Smooth muscle cell of the brain vasculature (primary cell): ENCODE data around the gene DDX24.

Experiments used
- DNase-seq: peaks from one replicate; pipeline ENCODE4 v3.0.0-alpha.2; 2012; ENCODE audit warnings: low read depth, low spot score

DDX24 gene

DNA sequence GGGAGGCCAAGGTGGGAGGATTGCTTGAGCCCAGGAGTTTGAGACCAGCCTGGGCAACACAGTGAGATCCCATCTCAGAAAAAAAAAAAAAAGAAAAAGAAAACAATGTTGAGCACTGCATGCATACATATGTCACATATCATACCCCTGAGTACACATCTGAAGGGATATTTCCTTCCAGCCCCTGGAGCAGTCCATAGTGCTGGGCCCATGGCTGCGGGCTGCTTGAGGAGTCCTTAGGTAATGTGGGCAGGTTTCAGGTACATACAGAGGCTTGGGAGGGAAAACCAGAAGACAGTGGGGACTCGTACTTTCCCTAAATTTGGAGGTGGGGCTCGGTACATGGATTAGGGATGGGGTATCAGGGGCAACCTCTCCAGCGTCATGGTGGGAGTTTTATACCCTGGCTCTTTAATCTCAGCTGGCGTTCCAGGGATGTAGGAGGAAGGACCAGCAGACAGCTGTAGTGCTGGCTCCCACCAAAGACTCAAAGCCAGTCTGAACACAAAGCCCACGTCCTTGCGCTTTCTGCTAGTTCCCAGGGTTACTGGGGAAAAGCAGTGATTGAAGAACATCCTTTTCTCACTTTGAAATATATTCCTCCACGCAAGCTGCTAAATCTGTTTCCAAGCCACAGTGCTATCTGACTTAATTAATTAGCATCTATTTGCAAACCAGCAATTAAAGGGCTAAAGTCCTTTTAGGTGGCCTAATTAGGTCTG lies 49.7 kb downstream of the DDX24 start:
- DNase-seq, result no peak

DNA sequence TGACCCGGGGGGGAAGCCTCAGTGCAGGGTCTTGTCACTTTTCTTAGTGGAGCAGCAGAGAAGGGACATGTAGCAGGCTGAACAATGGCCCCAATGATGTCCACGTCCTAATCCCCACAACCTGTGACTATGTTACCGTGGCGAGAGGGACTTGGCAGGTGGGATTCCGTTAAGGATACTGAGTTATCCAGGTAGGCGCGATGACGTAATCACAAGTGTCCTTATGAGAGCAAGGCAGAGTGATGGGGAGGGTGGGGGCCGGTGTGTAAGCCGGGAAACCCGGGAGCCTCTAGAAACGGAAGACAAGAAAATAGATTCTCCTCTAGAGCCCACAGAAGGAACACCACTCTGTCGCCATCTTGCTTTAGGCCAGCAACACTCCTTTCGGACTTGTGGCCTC lies 50.4 kb downstream of the DDX24 start:
- no peak for DNase-seq

DNA sequence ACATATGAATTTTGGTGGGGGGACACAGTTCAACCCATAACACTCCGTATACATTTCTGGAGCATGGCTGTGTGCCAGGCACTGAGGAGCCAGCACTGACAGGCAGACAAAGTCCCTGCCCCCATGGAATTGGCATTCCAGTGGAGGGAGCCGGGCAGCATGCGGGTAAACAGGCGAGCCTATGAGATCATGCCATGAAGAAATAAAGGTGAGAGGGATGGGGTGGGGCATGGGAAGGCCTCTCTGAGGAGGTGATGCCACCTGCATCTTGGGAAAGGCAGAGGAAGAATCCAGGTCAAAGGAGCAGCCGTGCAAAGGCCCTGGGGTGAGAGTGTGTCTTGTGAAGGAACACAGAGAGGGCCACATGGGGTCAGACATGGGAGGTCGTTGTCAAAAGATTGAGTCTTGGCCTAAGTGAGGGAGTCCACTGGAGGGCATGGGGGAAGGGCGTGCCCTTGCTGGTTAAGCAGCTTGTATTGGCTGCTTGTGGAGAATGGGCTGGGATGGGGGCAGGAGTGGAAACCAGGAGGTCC lies 51.3 kb downstream of the DDX24 start:
- DNase-seq, result no peak

DNA sequence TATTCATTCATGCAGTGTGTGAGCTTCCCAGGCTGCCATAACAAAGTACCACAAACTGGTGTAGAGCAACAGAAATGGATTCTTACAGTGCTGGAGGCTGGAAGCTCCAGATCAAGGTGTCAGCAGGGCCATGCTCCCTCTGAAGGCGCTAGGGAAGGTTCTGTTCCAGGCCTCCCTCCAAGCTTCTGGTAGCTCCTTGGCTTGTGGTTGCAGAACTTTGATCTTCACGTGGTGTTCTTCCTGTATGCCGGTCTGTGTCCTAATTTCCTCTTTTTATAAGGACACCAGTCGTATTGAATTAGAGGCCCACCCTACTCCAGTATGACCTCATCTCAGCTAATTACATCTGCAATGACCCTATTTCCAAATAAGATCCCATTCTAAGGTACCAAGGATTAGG lies 51.7 kb downstream of the DDX24 start:
- DNase-seq, result no peak

DNA sequence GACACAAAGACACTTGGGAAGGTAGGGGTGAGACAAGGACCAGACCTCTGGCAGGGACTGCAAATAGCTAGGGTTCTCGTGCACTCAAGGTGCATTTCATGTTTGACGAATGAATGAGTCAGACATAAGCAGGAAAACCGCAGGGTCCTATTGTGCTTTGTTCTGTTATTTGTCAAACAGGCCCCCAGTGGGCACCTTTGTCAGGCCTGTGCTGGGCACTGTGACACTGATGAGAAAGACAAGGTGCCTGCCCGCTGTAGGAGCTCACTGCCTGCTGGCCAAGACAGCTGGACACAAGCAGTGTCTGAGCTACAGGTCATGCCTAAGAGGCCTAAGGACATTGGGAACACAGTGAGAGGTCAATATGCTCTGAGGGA lies 52.6 kb downstream of the DDX24 start:
- no peak for DNase-seq

DNA sequence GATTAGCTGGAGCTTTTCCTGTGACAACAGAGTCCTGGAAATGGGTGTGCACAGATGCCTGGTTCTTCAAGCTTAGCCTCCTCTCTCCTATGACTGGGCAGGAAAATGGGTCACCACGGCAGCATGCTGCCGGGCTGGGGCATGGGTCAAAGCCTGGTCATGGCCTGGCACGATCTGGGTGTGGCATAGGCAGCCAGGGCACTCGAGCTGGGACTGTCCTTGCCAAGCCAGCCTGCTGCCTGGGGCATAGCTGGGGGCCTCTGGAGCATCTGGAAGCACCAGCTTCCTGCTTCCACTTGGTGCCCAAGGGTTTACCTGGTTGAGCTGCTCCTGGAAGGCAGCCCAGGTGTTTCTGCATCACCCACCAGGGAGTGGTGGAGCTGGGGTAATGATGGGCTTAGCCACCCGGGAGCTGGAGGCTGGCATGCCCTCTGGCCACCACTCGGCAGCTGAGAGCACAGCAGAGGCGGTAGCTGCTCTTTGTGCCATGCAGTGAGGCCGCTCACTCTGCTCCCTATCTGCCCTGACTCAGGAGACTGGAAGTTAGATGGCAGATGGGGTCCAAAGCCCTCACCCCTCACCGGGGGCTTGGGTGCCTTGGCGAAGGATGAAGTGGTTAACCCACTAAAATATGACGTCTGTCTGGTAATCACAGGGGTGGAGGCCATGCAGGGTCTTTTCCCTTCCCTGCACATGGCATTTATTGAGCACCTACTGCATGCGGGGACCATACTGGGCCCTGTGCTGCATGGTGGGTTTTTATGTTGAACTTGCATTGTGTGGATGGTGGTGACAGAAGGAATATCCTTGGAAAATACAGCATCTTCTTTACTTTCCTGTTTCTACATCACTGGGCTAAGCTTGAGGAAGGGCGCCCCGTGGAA lies 53.2 kb downstream of the DDX24 start:
- no peak for DNase-seq

DNA sequence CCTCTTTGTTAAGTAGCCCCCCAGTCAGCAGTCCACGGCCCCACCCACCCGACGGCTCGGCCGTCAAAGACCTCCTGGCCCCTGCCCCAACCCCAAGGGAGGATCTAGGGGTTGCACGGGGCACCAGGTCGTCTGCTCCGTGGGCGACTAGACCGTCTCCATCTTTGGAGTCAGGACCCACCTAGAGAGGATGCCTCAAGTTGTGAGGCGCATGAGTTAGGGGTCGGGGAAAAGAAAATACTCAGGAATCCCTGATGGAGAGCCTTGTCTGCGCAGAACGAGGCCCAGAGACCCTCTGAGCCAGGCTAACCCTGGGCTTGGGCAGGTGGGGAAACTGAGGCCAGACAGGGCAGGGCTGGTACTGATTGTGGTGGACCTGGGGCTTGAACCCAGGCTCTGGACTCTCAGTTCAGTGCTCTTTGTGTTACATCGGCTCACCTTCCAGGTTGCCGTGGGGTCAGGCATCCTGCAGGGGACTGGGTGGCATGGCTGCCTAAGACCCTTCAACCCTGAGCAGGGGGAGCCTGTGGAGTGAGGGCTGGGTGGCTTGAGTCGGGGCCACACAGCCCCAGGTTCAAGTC lies 54.0 kb downstream of the DDX24 start:
- DNase-seq, result no peak

DNA sequence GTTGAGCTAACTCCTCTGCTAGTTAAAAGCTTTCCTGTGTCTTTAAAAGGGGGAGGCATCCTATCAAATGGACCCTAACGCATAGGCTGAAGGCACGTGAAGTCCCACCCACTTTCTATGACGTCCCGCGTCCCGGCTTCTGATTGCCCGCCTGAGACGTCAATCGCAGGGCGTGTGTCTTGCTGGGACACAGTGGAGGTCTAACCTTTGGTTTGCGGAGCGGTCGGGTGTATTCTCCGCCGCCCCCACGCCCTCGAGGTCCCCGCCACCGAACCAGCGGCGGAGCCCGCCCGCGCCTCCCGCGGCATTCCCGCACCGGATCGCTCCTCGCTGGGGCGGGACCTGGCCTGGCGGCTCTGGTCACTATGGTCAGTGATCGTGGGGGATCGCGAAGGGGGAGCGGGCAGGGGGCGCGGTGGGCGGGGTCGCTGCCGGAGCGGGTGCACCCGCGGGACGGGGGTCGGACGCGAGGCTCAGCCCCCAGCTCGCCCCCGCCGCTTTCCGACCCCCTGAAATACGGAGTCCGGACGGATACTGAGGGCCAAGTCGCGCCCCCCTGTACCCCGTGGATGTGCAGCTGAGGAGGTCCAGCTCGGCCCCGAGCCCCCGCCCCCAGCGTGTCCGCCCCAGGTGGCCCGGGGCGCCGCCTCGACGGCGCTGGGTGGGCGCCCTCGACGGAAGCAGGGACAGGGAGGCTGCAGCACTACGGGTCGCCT lies 54.7 kb downstream of the DDX24 start, which contains the start of gene OTUB2:
Gene OTUB2 (plus strand): TSS at position 168 of the 716 bp plus-strand sequence. CDS start 198 bp downstream, at position 366.
- peak; percentile 95 for DNase-seq

DNA sequence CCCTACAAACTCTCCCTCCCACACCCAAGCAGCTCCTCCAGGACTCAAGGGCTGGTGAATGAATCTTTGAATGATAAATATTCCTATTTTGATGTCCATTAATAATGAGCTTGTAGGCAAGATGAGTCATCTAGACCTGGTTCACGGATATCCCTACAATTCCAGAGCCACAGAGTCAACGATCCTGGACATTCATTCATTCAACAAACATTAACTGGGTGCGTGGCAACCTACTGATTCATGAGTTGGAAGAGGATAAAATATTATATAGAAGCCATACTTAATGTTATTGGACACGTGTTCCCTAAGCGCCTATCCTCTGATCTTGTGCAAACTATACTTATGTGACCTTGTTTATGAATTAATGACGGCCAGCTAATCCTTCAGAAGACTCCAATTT lies 55.3 kb downstream of the DDX24 start:
- DNase-seq, result no peak

DNA sequence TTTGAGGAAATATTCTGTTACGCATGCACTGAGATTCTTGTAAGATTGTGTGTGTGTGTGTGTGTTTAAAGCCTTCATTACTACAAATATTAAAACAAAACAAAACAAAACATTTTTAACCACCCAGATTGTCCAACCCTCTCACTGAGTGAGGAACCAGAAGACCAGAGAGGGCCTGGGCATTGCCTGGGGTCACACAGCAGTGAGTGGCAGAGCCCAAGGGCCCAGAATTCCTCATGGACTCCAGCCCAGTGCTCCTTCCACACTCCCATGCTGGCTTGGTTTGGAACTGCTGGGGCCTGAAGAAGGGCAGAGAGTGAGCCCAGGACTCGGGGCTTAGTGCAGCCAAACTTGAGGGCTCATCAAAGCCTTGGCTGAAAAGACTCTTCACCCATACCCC lies 56.5 kb downstream of the DDX24 start:
- no peak for DNase-seq

DNA sequence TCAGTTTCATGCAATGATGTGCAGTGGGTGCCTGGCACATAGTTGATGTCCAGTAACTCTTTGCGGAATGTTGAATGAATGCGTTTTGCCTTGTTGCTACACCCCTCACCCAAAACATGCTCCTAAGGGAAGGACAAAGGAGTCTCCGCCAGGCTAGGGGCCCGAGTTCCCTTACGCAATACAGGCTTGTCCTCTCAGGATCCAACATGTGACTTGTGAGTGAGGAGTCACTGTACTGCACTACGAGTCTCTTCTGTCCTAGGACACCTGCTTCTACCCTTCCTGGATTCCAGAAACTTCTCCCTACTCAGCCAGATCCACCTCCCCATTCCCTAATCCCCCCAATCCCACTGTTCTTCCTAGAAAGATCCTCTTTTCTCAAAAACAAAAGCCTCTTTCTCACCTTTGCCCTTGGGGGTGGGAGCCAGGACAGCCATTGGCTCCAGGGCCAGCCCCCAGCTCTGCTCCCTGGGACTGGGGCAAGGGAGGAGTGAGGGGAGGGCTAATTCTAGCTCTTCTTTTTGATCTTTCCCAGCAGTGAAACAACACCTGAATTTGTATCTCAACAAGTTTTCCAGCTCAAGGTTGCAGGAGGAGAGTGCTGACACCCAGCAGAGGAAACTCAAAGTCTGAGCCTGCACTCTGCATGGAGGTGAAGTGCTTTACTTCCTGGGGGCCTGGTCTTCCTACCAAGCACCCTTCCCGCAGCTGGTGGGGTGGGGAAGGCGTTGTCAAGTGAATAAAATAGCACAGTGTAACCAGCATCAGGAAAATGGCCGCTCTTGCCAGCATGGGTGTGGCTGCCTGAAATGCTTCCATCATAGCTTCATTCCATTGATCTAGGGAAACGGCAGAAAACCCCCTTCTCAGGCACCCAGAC lies 58.2 kb downstream of the DDX24 start:
- no peak for DNase-seq

DNA sequence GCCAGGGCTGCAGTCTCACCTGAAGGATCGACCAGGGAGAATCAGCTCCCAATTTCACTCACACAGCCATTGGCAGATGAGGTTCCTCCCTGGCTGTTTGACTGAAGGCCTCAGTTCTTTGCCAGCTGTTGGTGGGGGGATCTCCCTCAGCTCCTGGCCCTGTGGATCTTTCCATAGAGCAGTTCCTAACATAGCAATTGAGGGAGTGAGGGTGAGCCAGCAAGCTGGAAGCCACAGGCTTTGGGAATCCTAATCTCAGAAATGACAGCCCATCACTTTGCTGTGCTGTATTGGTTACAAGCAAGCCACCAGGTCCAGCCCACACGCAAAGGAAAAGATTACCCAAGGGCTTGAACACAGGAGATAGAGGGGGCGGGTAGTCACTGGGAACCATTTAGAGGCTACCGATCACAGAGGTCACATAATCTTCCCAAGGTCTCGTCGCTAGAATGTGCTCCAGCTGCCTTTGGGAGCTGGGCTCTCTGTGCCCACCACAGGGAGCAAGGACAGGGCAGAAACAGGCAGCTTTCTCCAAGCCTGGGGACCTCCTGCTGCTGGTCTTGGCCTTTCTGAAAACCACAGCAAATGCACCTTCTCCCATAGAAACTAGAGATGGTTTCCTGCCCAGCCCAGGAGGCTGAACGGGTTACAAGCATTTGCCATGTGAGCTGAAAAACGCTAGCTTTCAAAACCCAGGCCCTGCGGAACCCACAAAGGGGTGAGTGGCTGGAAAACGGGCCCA lies 59.4 kb downstream of the DDX24 start:
- DNase-seq, result no peak

DNA sequence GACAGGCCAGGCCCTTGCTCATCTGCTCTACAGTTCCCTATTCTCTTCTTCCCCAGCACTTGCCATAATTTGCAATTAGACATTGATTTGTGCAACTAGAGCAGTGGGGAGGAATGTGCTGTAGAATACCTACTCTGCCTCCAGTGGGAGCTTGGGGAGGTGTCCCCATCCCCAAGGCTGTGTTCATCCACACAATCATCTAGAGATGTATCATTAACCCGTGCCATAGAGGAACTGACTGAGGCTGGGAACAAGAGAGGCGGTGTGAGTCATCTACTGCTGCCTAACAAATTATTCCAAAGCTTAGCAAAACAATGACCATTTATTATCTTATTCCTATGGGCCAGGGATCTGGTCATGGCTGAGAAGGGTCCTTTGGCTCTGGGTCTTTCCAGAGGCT lies 60.0 kb downstream of the DDX24 start:
- no peak for DNase-seq

DNA sequence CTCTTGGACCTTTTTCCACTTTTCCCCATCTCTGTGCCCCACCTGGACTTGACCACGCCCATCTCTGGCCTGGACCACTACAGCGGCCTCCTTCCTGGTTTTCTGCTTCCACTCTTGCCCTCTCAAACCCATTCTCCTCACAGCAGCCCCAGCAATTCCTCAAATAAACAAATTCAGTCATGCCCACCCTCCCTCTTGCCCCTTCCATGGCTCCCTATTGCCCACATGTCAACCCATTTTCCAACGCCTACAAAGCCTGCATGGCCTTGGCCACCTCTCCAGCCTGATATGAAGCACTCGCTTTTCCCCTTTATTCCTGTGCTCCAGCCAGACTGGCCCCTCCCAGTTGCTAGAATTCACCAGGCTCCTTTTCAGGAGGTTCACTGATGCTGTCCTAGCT lies 60.7 kb downstream of the DDX24 start:
- no peak for DNase-seq

DNA sequence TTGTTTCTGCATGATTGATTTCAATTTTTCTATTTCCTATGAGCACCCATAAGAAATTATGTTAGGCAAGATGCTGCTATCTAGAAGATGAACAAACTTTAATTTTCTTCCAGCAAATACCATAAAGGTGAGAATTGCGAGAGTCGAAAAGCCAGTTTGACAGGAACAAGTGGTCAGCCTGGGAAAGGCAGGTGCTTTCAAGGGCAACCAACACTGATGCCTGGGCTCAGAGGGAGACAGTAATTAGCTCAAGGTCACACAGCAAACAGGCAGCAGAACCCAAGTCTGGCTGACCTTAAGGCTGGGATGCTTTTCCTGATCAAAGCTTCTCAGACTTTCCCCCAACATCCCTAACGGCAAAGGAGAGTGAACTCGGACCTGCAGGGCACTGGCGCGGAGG lies 61.7 kb downstream of the DDX24 start:
- no peak for DNase-seq

DNA sequence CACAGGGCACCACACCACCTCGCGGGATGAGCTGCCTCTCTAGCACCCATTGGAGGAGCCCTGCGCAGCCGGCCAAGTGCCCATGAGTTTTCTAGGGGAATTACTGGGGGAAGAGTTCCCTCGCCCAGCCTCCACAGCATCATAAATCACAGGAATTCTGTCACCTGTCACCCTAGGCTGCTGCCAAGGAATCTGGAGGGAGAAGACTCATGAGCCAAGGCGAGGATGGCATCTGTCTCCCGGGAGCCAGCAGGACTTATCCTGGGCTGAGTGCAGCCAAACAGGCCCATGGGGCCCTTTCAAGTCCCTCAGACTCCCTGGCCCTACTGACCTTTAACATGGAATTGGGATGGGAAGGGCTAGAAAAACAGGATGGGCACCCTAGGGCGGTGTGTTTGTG lies 62.7 kb downstream of the DDX24 start:
- DNase-seq, result no peak

DNA sequence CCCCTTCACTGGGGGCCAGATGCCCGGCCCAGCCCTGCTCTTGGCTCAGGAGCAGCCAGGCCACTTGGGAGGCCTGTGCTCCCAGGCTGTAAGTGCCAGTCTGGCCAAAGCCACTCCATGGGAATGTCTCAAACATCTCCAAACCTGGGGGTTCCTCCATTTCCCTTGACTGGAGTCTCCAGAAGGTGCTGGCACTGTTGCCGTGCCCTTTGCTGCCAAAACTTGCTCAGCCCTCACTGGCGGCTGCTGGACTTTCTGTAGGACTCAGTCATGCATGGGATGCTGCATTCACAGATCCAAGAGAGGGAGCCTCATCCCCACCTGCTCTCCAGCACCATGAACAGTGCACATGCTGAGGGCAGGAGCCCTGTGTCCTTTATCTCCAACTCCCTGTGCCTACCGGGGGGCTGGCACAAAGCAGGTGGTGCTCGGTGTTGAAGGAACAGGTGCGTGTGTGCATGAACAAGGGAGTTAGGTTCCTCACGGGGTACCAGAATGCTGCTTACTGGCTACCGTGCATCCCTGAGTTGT lies 64.5 kb downstream of the DDX24 start:
- DNase-seq, result no peak

DNA sequence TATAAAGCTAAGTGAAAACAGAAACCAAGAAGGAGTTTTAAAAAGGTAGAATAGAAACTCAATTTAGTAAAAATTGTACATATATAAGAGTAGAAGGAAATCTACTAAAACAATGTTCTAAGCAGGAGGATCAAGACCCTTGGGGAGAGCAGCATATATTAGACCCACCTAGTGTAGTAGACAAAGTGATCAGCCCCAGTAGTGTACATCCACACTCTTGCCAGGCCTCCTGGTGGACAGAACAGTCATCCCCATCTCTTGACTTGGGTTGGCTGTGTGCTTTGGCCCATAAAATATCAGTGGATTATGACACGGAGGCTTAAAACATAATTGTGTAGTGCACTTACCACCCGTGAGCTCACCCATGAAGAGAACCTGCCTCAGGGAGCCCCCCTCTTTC lies 65.8 kb downstream of the DDX24 start:
- no peak for DNase-seq

DNA sequence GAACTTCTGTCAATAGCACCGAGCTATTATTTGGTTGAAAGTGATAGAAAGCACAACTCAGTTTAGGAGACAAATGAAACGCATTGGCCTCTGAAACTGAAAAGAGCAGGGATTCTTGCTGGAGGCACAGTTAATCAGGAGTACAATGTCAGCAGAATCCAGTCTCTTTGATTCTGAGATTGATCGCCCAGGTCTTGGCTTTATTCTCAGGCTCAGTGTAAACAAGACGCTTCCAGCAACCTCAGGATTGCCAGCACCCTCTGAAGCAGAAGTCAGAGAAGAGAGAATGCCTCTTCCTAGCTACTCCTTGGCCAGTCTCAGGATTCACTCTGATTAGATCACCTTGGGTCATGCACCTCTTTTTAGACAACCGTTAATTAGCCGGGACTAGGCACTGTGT lies 66.6 kb downstream of the DDX24 start:
- DNase-seq, result no peak

DNA sequence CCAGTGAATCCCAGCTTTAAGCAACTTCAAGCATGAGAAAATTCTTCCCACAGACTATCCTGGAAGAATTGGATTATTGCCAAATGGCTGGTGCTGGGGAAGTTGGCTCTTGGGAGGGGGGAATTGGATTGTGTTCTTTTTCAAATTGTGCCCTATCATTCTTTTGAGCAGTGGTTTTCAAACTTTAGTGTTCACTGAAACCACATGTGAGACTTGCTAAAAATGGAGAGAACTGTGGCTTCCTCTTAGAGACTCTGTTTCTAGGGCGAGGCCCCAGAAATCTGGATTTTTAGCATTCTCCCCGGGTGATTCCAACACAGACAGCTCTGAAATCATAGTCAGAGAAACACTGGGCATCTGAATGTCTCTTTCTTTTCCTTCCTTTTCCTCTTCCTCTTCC lies 69.2 kb downstream of the DDX24 start:
- DNase-seq, result no peak
